Measurements from ENCODE around the gene CSTPP1.
"Not testable (repeated sequence)": the region's sequence is repeated elsewhere in the genome, so short reads cannot be mapped to it uniquely, and the experiment has no call there.

CSTPP1 gene

GRCh38 chr11:47052576-47052975 lies 116.0 kb downstream of the CSTPP1 start:
- no peak for DNase-seq

GRCh38 chr11:47055534-47055933 lies 119.0 kb downstream of the CSTPP1 start:
- no peak for DNase-seq

- DNase-seq: no peak
Observed at GRCh38 chr11:47056261-47056915, 119.8 kb downstream of the CSTPP1 start.

GRCh38 chr11:47057365-47057764 lies 120.8 kb downstream of the CSTPP1 start:
- DNase-seq: no peak

GRCh38 chr11:47060807-47061206 lies 124.2 kb downstream of the CSTPP1 start:
- no peak for DNase-seq

- DNase-seq: no peak
Observed at GRCh38 chr11:47061429-47062178, 125.0 kb downstream of the CSTPP1 start.

GRCh38 chr11:47062736-47063135 lies 126.2 kb downstream of the CSTPP1 start:
- no peak for DNase-seq

GRCh38 chr11:47067401-47067800 lies 130.8 kb downstream of the CSTPP1 start:
- DNase-seq: no peak

- no peak for DNase-seq
Observed at GRCh38 chr11:47070769-47071168, 134.2 kb downstream of the CSTPP1 start.

GRCh38 chr11:47071341-47071740 lies 134.8 kb downstream of the CSTPP1 start:
- no peak for DNase-seq

- DNase-seq: no peak
Observed at GRCh38 chr11:47071791-47072261, 135.3 kb downstream of the CSTPP1 start.

- DNase-seq: no peak
Observed at GRCh38 chr11:47078751-47079521, 142.4 kb downstream of the CSTPP1 start.

GRCh38 chr11:47080775-47081174 lies 144.2 kb downstream of the CSTPP1 start:
- DNase-seq: not testable (repeated sequence)

GRCh38 chr11:47083913-47084312 lies 147.4 kb downstream of the CSTPP1 start:
- no peak for DNase-seq

GRCh38 chr11:47087801-47088200 lies 151.2 kb downstream of the CSTPP1 start:
- DNase-seq: no peak

- DNase-seq: no peak
Observed at GRCh38 chr11:47093541-47093940, 157.0 kb downstream of the CSTPP1 start.

- not testable (repeated sequence) for DNase-seq
Observed at GRCh38 chr11:47096871-47097270, 160.3 kb downstream of the CSTPP1 start.

- not testable (repeated sequence) for DNase-seq
Observed at GRCh38 chr11:47098223-47098622, 161.7 kb downstream of the CSTPP1 start.

- DNase-seq: no peak
Observed at GRCh38 chr11:47099214-47099917, 162.8 kb downstream of the CSTPP1 start.

- no peak for DNase-seq
Observed at GRCh38 chr11:47099918-47100315, 163.4 kb downstream of the CSTPP1 start.

GRCh38 chr11:47101406-47101805 lies 164.8 kb downstream of the CSTPP1 start:
- DNase-seq: no peak

- DNase-seq: no peak
Observed at GRCh38 chr11:47104261-47104950, 167.8 kb downstream of the CSTPP1 start.

Data from stimulated activated CD4-positive, alpha-beta T cell treated with anti-CD3 and anti-CD28 coated beads, Interleukin-4, amount 100 ng/mL, for 4 hours (primary cell).